SK-N-SH (cell line): ENCODE data around the gene WDR62. TPM values are rescaled to one million over a fixed set of nuclear protein-coding genes. Genes with fewer than 3 reads are reported as not detected.

Experiments used
- CTCF ChIA-PET: fragments of 300-600, 350-600 bp; formaldehyde crosslinking; extraction: SDS; loops from one replicate; lab custom pipeline; 2021; lab: Yijun Ruan, JAX
- POLR2A ChIA-PET: fragments of 350-600 bp; sonication (Branson Sonifier 250); formaldehyde crosslinking; extraction: SDS; loops from one replicate; lab custom pipeline; 2020; ENCODE audit warnings: antibody characterized with exemption, inconsistent platforms; lab: Yijun Ruan, JAX
- DNase-seq: peaks from one replicate; pipeline ENCODE4 v3.0.0; 2012
- H2AFZ ChIP-seq: fragments of 200-600 bp; sonication (generic); 2 replicates; pipeline ENCODE4 v1.8.1; 2016; ENCODE audit warnings: antibody characterized with exemption, mild to moderate bottlenecking, low read depth
- H3F3A ChIP-seq: fragments of 200-600 bp; sonication (generic); replicated peaks from 2 replicates; pipeline ENCODE3; 2016; ENCODE audit warnings: antibody characterized with exemption, mild to moderate bottlenecking; ENCODE audit not compliant: insufficient read depth
- H3K27ac ChIP-seq, 2 experiments: fragments of 200-500 bp in 1 of 2; fragments of 200-600 bp in 1 of 2; sonication (Bioruptor generic) in 1 of 2; sonication (generic), shearing (Covaris generic) in 1 of 2; 2 replicates each; pipeline versions ENCODE4 v1.5.1 to v1.6.1; 2014 to 2016; ENCODE audit warnings: low read depth in 2 of 2, inconsistent platforms in 1 of 2, low read length in 1 of 2, mild to moderate bottlenecking in 1 of 2, mixed read lengths in 1 of 2
- H3K27me3 ChIP-seq: fragments of 200-600 bp; sonication (generic), shearing (Covaris generic); 2 replicates; pipeline ENCODE4 v1.6.1; 2016; ENCODE audit warnings: mixed run types; ENCODE audit not compliant: insufficient read depth
- H3K36me3 ChIP-seq, 2 experiments: fragments of 200-500 bp in 1 of 2; fragments of 200-600 bp in 1 of 2; sonication (Bioruptor generic) in 1 of 2; sonication (generic) in 1 of 2; replicated peaks in 1 of 2; 2 replicates each; pipeline versions ENCODE3 to v1.5.1; 2014 to 2016; ENCODE audit warnings: low read length in 1 of 2, mild to moderate bottlenecking in 1 of 2; ENCODE audit not compliant: insufficient read depth in 2 of 2, control insufficient read depth in 1 of 2
- H3K4me1 ChIP-seq, 2 experiments: fragments of 200-500 bp in 1 of 2; fragments of 200-600 bp in 1 of 2; sonication (Bioruptor generic) in 1 of 2; sonication (generic), shearing (Covaris generic) in 1 of 2; 2 replicates each; pipeline versions ENCODE4 v1.5.1 to v1.6.1; 2014 to 2016; ENCODE audit warnings: low read depth in 1 of 2, low read length in 1 of 2, mixed run types in 1 of 2; ENCODE audit not compliant: insufficient read depth in 2 of 2, control insufficient read depth in 1 of 2
- H3K4me2 ChIP-seq: fragments of 200-600 bp; sonication (generic), shearing (Covaris generic); 2 replicates; pipeline ENCODE4 v1.6.1; 2017; ENCODE audit warnings: mixed run types
- H3K4me3 ChIP-seq, 2 experiments: fragments of 200-500 bp in 1 of 2; fragments of 200-600 bp in 1 of 2; sonication (Bioruptor generic) in 1 of 2; sonication (generic), shearing (Covaris generic) in 1 of 2; 2 replicates each; pipeline versions ENCODE4 v1.5.1 to v1.8.1; 2014 to 2016; ENCODE audit warnings: low read depth in 2 of 2, inconsistent platforms in 1 of 2, low read length in 1 of 2, mild to moderate bottlenecking in 1 of 2, mixed read lengths in 1 of 2, moderate library complexity in 1 of 2
- H3K79me2 ChIP-seq: fragments of 200-600 bp; sonication (generic); 2 replicates; pipeline ENCODE4 v1.8.1; 2017; ENCODE audit warnings: mild to moderate bottlenecking; ENCODE audit not compliant: insufficient read depth
- H3K9ac ChIP-seq: fragments of 200-600 bp; sonication (generic); 2 replicates; pipeline ENCODE4 v1.6.1; 2017; ENCODE audit warnings: mixed run types
- H3K9me2 ChIP-seq: fragments of 200-600 bp; sonication (generic); 2 replicates; pipeline ENCODE4 v1.6.1; 2017; ENCODE audit warnings: mixed run types
- H3K9me3 ChIP-seq: fragments of 200-600 bp; sonication (generic); 2 replicates; pipeline ENCODE4 v1.6.1; 2017; ENCODE audit warnings: mixed run types, mild to moderate bottlenecking, moderate library complexity
- H4K20me1 ChIP-seq: fragments of 200-600 bp; sonication (generic); 2 replicates; pipeline ENCODE4 v1.6.1; 2017; ENCODE audit warnings: mild to moderate bottlenecking, mixed run types; ENCODE audit not compliant: insufficient read depth
- CHD2 ChIP-seq: fragments of 150-350 bp; IDR thresholded peaks from 2 replicates; pipeline ENCODE4 v1.6.1; 2018; ENCODE audit warnings: low read length; ENCODE audit not compliant: partially characterized antibody
- CTCF ChIP-seq: fragments of 200-600 bp; sonication (generic); IDR thresholded peaks from 2 replicates; pipeline ENCODE4 v1.6.1; 2017; ENCODE audit warnings: antibody characterized with exemption, mild to moderate bottlenecking, moderate library complexity
- EP300 ChIP-seq, 2 experiments: IDR thresholded peaks; 2 replicates each; pipeline versions ENCODE4 v1.4.0 to v1.6.1; 2012; ENCODE audit warnings: borderline replicate concordance in 1 of 2, low read depth in 1 of 2, low read length in 1 of 2
- EZH2phosphoT487 ChIP-seq: fragments of 200-600 bp; sonication (generic); IDR thresholded peaks from 2 replicates; pipeline ENCODE4 v1.6.1; 2017; ENCODE audit warnings: low read depth, mixed run types, mild to moderate bottlenecking, antibody characterized with exemption, moderate library complexity, borderline replicate concordance
- FOSL2 ChIP-seq: IDR thresholded peaks from 2 replicates; pipeline ENCODE4 v1.4.0; 2012; ENCODE audit warnings: low read depth, mild to moderate bottlenecking, moderate library complexity, borderline replicate concordance
- FOXJ3 ChIP-seq: sonication (generic); formaldehyde crosslinking; IDR thresholded peaks from 2 replicates; pipeline ENCODE4 v1.5.1; 2020; ENCODE audit warnings: mild to moderate bottlenecking, missing genetic modification reagents
- GABPA ChIP-seq: IDR thresholded peaks from 2 replicates; pipeline ENCODE4 v1.4.0; 2012; ENCODE audit warnings: low read depth, mild to moderate bottlenecking
- JUND ChIP-seq: IDR thresholded peaks from 2 replicates; pipeline ENCODE4 v1.4.0; 2012
- MXI1 ChIP-seq: IDR thresholded peaks from 2 replicates; pipeline ENCODE4 v1.6.1; 2012; ENCODE audit warnings: mild to moderate bottlenecking, low read depth, low read length, improper control_type of control experiment
- NFIC ChIP-seq: IDR thresholded peaks from 2 replicates; pipeline ENCODE4 v1.4.0; 2012; ENCODE audit warnings: borderline replicate concordance
- NRF1 ChIP-seq: IDR thresholded peaks from 2 replicates; pipeline ENCODE4 v1.6.1; 2012; ENCODE audit warnings: low read depth, mild to moderate bottlenecking, low read length
- PBX3 ChIP-seq: IDR thresholded peaks from 2 replicates; pipeline ENCODE4; 2012
- POLR2AphosphoS5 ChIP-seq: IDR thresholded peaks from 2 replicates; pipeline ENCODE4 v1.6.1; 2012; ENCODE audit warnings: low read depth, low read length
- RAD21 ChIP-seq: IDR thresholded peaks from 2 replicates; pipeline ENCODE4 v1.6.1; 2012; ENCODE audit warnings: mild to moderate bottlenecking, low read length
- RXRA ChIP-seq: IDR thresholded peaks from 2 replicates; pipeline ENCODE4 v1.4.0; 2012; ENCODE audit warnings: low read depth, mild to moderate bottlenecking, borderline replicate concordance
- TCF12 ChIP-seq: IDR thresholded peaks from 2 replicates; pipeline ENCODE4 v1.4.0; 2012
- USF1 ChIP-seq: IDR thresholded peaks from 2 replicates; pipeline ENCODE4 v1.4.0; 2012; ENCODE audit warnings: low read depth, borderline replicate concordance
- ZBTB33 ChIP-seq: IDR thresholded peaks from 2 replicates; pipeline ENCODE4 v1.4.0; 2012; ENCODE audit warnings: low read depth, borderline replicate concordance
- WGBS: methylation state at CpG from one replicate; pipeline ENCODE4 v1.1.6; 2017; ENCODE audit warnings: low lambda C conversion rate; 5-methylcytosine and 5-hydroxymethylcytosine counted together
- polyA plus RNA-seq, 3 experiments: library from polyadenylated mRNA; depleted of rRNA; stranded (reverse); fragments of >200 nt; gene quantifications; 2 replicates each; pipeline ENCODE4 v1.2.3, GENCODE V29; 2012

The WDR62 gene
- polyA plus RNA-seq, 1 of the 3 experiments (the other 2 are of a cell fraction), result 5.3 TPM

GRCh38 chr19:36023432-36023831 is 31.3 kb upstream of the WDR62 start:
- Histone ChIP-seq H3K4me3 (no peak overlapping the region), H3K4me2 (no peak overlapping the region), H3K36me3 (peaks cover 8 to 28% of the 10 kb centered on the region in 2 experiments), H3K79me2 (no peaks in the 10 kb centered on the region), H3K27ac (no peak overlapping the region), H2AFZ (no peak overlapping the region), H3K27me3 (no peaks in the 10 kb centered on the region), H3K9ac (no peak overlapping the region), H3F3A (no peaks in the 10 kb centered on the region), H4K20me1 (no peaks in the 10 kb centered on the region), H3K4me1 (no peaks in the 10 kb centered on the region), H3K9me2 (no peaks in the 10 kb centered on the region), H3K9me3 (no peaks in the 10 kb centered on the region)
- ChIA-PET POLR2A (no interaction called here), CTCF (no interaction called here)
- TF ChIP-seq FOSL2 (no peak), JUND (no peak), ZBTB33 (no peak), CHD2 (no peak), USF1 (no peak), CTCF (no peak), RAD21 (no peak), NFIC (no peak), FOXJ3 (CRISPR knock-in tag) (no peak), GABPA (no peak), RXRA (no peak), EZH2phosphoT487 (no peak), PBX3 (no peak)
- no peak for DNase-seq
- 91% methylated on average over 5 of the region's 5 CpGs for WGBS

- no peaks in the 10 kb centered on the region for H3F3A ChIP-seq
- TF ChIP-seq EZH2phosphoT487, result no peak
- no peak for TF ChIP-seq TCF12
- no peak for TF ChIP-seq MXI1
- TF ChIP-seq RAD21, result no peak
- no peak for TF ChIP-seq EP300 (IDR thresholded peaks at IDR 0.05; ENCODE audit: borderline replicate concordance in 1 of 2, low read depth in 1 of 2, low read length in 1 of 2)
- no peak for TF ChIP-seq FOXJ3 (CRISPR knock-in tag)
- no peak for TF ChIP-seq NRF1
- no peak for TF ChIP-seq POLR2AphosphoS5
- TF ChIP-seq NFIC, result no peak
Measured at GRCh38 chr19:36025541-36025940, 29.2 kb upstream of the WDR62 start.

More at GRCh38 chr19:36025541-36025940, 29.2 kb upstream of the WDR62 start:
- no peak for DNase-seq
- H3K36me3 ChIP-seq, result peaks cover 8 to 23% of the 10 kb centered on the region in 2 experiments
- 0 out of 2 replicates have a peak, but pooled peaks cover 3% of the 10 kb centered on the region for H3K79me2 ChIP-seq
- POLR2A ChIA-PET, result no interaction called here
- no peaks in the 10 kb centered on the region for H3K9me2 ChIP-seq
- no peak overlapping the region for H2AFZ ChIP-seq
- H3K4me1 ChIP-seq, result no peaks in the 10 kb centered on the region
- CTCF ChIA-PET, result no interaction called here
- H3K4me3 ChIP-seq, result no peak overlapping the region
- H3K4me2 ChIP-seq, result no peak overlapping the region
- 62% methylated on average over 1 of the region's 1 CpG for WGBS
- H3K9ac ChIP-seq, result no peak overlapping the region
- H3K27ac ChIP-seq, result no peak overlapping the region
- no peaks in the 10 kb centered on the region for H4K20me1 ChIP-seq
- H3K9me3 ChIP-seq, result no peaks in the 10 kb centered on the region
- H3K27me3 ChIP-seq, result no peaks in the 10 kb centered on the region
